Suppressor macrophage treated with lipopolysaccharide for 4 hours (primary cell): ENCODE measurements around the gene TCF19.
"Not testable (repeated sequence)": the region's sequence is repeated elsewhere in the genome, so short reads cannot be mapped to it uniquely, and the experiment has no call there.

ENCODE experiments used
- DNase-seq: peaks from one replicate; pipeline ENCODE4 v3.0.0-alpha.2; 2020

Gene TCF19

GRCh38 chr6:31163922-31164321, 5.5 kb downstream of the TCF19 start:
- DNase-seq, result no peak

- not testable (repeated sequence) for DNase-seq
Observed at GRCh38 chr6:31164475-31165063, 6.2 kb downstream of the TCF19 start.

- not testable (repeated sequence) for DNase-seq
Observed at GRCh38 chr6:31165064-31165832, 6.9 kb downstream of the TCF19 start.

GRCh38 chr6:31165986-31166385, 7.6 kb downstream of the TCF19 start:
- no peak for DNase-seq

GRCh38 chr6:31168606-31169005, 10.2 kb downstream of the TCF19 start:
- no peak for DNase-seq

- no peak for DNase-seq
Observed at GRCh38 chr6:31169123-31169857, 10.9 kb downstream of the TCF19 start.

GRCh38 chr6:31169858-31170599, 11.6 kb downstream of the TCF19 start:
- not testable (repeated sequence) for DNase-seq

- DNase-seq, result no peak
Observed at GRCh38 chr6:31170600-31170881, 12.2 kb downstream of the TCF19 start, which contains the start of gene POU5F1. POU5F1 (minus strand) TSS chr6:31170682; CDS start chr6:31170620, 62 bp downstream.

GRCh38 chr6:31170987-31171671, 12.7 kb downstream of the TCF19 start:
- no peak for DNase-seq

- DNase-seq, result no peak
Observed at GRCh38 chr6:31171931-31172905, 13.8 kb downstream of the TCF19 start.

- no peak for DNase-seq
Observed at GRCh38 chr6:31172973-31173384, 14.6 kb downstream of the TCF19 start.

- no peak for DNase-seq
Observed at GRCh38 chr6:31173406-31173805, 15.0 kb downstream of the TCF19 start.

GRCh38 chr6:31174378-31174777, 16.0 kb downstream of the TCF19 start:
- no peak for DNase-seq

- no peak for DNase-seq
Observed at GRCh38 chr6:31175971-31176370, 17.6 kb downstream of the TCF19 start.

- DNase-seq, result no peak
Observed at GRCh38 chr6:31178143-31179041, 20.0 kb downstream of the TCF19 start.

GRCh38 chr6:31179042-31179386, 20.6 kb downstream of the TCF19 start:
- no peak for DNase-seq

- no peak for DNase-seq
Observed at GRCh38 chr6:31179896-31180295, 21.5 kb downstream of the TCF19 start.

- DNase-seq, result peak; percentile 81
Observed at GRCh38 chr6:31180500-31180899, 22.1 kb downstream of the TCF19 start.

- not testable (repeated sequence) for DNase-seq
Observed at GRCh38 chr6:31183287-31183686, 24.9 kb downstream of the TCF19 start.

GRCh38 chr6:31183859-31184258, 25.5 kb downstream of the TCF19 start:
- DNase-seq, result not testable (repeated sequence)
